Chondrocyte (in vitro differentiated cells): ENCODE data around the gene ASIC3. TPM values are rescaled to one million over a fixed set of nuclear protein-coding genes. Genes with fewer than 3 reads are reported as not detected.
"Not testable (repeated sequence)": the region's sequence is repeated elsewhere in the genome, so short reads cannot be mapped to it uniquely, and the experiment has no call there.

Experiments
- DNase-seq: peaks from one replicate; pipeline ENCODE4 v3.0.0; 2021; ENCODE audit warnings: mixed read lengths, low spot score
- H3K27ac Mint-ChIP-seq: one replicate; pipeline ENCODE4 v1.8.0; 2021; ENCODE audit warnings: mild to moderate bottlenecking, moderate library complexity, mixed read lengths; ENCODE audit not compliant: unreplicated experiment
- H3K27me3 Mint-ChIP-seq: 2 replicates; pipeline ENCODE4 v1.8.0; 2021; ENCODE audit warnings: low read depth, mixed read lengths
- H3K36me3 Mint-ChIP-seq: 2 replicates; pipeline ENCODE4 v1.8.0; 2021; ENCODE audit warnings: low read depth, mixed read lengths
- H3K4me1 Mint-ChIP-seq: 2 replicates; pipeline ENCODE4 v1.8.0; 2021; ENCODE audit warnings: low read depth, mild to moderate bottlenecking, mixed read lengths
- H3K4me3 Mint-ChIP-seq: one replicate; pipeline ENCODE4 v1.8.0; 2021; ENCODE audit warnings: mild to moderate bottlenecking, moderate library complexity, mixed read lengths; ENCODE audit not compliant: unreplicated experiment
- H3K9me3 Mint-ChIP-seq: 2 replicates; pipeline ENCODE4 v1.8.0; 2021; ENCODE audit warnings: low read depth, mixed read lengths
- total RNA-seq: library from RNA; stranded (reverse); gene quantifications from 3 replicates; pipeline ENCODE4 v1.2.1, GENCODE V29; 2021
- TF ChIP-seq, protein P1 (sequence below): fragments of 200-600 bp; sonication (generic); IDR thresholded peaks from 2 replicates; pipeline ENCODE4 v1.5.0; 2021; ENCODE audit warnings: antibody characterized with exemption, mild to moderate bottlenecking, moderate library complexity

Gene ASIC3
- total RNA-seq, 1 donor from 2014 or later = 2.4 TPM

DNA sequence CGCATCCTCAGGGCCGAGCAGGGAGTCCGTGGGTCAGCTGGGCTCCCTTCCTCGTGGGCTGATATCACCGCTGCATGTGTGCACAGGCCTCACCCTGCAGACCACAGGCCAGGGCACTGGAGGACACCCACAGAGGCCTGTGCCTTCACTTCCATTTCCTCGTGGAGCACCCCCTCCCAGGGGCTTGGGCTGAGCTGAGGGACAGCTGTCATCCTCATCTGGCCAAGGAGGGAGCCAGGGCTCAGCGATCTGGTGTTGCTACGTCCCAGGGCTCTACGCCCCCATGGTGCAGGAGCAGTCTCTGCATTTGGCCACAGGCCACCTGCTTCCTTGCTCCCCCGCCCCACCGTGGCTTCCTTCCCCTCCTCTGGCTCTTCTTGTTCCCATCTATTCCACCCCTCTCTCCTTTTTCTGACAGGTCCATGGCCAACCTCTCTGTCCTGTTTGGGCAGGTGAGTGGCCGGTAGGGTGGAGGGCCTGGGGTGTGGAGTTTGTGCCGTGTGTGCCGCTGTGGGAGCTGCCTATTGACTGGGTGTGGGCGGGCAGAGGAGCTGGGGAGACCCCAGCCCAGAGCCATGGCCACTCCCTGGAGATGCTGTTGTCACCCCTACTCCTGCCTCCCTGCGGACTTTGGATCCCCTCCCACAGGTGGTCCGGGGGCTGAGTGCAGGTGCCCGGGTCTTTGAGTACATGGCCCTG lies 8.3 kb upstream of the ASIC3 start:
- no peaks in the 10 kb centered on the region for H3K9me3 Mint-ChIP-seq
- H3K27ac Mint-ChIP-seq = peak overlapping the region; percentile 96
- no peak overlapping the region for H3K4me3 Mint-ChIP-seq

DNA sequence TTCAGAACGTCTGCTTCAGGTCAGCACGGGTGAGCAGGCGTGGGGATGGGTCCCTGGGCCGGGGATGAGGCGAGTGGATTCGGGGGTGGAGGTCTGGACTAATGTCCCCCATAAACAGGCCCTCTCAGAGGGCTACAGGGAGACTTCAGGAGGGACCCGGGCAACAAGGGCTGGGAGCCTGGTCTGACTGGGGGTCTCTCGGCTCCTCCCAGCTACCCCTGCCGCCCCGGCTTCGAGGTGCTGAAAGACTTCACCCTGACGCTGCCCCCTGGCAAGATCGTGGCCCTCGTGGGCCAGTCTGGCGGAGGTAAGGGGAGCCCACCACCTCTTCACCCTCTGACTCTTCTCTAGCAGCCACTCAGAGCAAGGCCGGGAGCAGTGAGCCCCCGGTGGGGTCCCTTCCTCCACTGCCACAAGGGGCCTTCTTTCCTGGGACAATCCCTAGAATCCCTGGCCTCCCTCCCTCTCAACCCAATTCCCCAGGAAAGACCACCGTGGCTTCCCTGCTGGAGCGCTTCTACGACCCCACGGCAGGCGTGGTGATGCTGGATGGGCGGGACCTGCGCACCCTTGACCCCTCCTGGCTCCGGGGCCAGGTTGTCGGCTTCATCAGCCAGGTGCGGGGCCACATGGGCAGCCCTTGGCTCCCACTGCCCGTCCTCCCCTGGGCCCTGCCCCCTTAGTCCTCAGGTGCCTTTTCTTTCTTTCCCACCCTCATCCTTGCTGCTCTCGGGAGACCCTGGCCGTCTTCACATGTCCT lies 7.5 kb upstream of the ASIC3 start:
- no peaks in the 10 kb centered on the region for H3K27me3 Mint-ChIP-seq
- TF ChIP-seq, protein P1, sequence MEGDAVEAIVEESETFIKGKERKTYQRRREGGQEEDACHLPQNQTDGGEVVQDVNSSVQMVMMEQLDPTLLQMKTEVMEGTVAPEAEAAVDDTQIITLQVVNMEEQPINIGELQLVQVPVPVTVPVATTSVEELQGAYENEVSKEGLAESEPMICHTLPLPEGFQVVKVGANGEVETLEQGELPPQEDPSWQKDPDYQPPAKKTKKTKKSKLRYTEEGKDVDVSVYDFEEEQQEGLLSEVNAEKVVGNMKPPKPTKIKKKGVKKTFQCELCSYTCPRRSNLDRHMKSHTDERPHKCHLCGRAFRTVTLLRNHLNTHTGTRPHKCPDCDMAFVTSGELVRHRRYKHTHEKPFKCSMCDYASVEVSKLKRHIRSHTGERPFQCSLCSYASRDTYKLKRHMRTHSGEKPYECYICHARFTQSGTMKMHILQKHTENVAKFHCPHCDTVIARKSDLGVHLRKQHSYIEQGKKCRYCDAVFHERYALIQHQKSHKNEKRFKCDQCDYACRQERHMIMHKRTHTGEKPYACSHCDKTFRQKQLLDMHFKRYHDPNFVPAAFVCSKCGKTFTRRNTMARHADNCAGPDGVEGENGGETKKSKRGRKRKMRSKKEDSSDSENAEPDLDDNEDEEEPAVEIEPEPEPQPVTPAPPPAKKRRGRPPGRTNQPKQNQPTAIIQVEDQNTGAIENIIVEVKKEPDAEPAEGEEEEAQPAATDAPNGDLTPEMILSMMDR = no peak
- no peak overlapping the region for H3K27ac Mint-ChIP-seq
- no peak overlapping the region for H3K4me3 Mint-ChIP-seq
- H3K4me1 Mint-ChIP-seq = peaks cover 32% of the 10 kb centered on the region
- H3K9me3 Mint-ChIP-seq = no peaks in the 10 kb centered on the region
- H3K36me3 Mint-ChIP-seq = no peaks in the 10 kb centered on the region
- no peak for DNase-seq

More for the DNA sequence above, 8.3 kb upstream of the ASIC3 start:
- no peak for DNase-seq
- peaks cover 27% of the 10 kb centered on the region for H3K4me1 Mint-ChIP-seq
- peaks cover 3% of the 10 kb centered on the region for H3K36me3 Mint-ChIP-seq
- TF ChIP-seq, protein P1 = no peak
- no peaks in the 10 kb centered on the region for H3K27me3 Mint-ChIP-seq

DNA sequence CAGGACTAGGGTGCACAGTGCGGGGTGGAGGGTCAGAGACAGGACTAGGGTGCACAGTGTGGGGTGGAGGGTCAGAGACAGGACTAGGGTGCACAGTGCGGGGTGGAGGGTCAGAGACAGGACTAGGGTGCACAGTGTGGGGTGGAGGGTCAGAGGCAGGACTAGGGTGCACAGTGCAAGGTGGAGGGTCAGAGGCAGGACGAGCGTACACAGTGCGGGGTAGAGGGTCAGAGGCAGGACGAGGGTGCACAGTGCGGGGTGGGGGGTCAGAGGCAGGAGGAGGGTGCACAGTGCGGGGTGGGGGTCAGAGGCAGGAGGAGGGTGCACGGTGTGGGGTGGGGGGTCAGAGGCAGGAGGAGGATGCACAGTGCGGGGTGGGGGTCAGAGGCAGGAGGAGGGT lies 4.9 kb upstream of the ASIC3 start:
- H3K4me1 Mint-ChIP-seq = peaks cover 44% of the 10 kb centered on the region
- H3K4me3 Mint-ChIP-seq, DNase-seq, H3K27ac Mint-ChIP-seq, H3K9me3 Mint-ChIP-seq, H3K27me3 Mint-ChIP-seq, H3K36me3 Mint-ChIP-seq: not testable (repeated sequence)

DNA sequence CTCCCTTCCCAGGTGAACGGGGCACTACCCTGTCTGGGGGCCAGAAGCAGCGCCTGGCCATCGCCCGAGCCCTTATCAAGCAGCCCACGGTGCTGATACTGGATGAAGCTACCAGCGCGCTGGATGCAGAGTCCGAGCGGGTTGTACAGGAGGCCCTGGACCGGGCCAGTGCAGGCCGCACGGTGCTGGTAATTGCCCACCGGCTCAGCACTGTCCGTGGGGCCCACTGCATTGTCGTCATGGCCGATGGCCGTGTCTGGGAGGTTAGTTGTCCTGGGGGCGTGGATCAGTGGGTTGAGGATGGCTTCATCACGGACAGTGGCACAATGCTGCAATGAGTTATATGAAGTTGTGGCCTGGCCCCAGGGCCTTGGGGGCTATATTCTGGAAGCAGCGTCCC lies 4.4 kb upstream of the ASIC3 start:
- H3K27ac Mint-ChIP-seq = no peak overlapping the region
- no peaks in the 10 kb centered on the region for H3K36me3 Mint-ChIP-seq
- no peak overlapping the region for H3K4me3 Mint-ChIP-seq
- peaks cover 39% of the 10 kb centered on the region for H3K4me1 Mint-ChIP-seq
- TF ChIP-seq, protein P1 = no peak
- H3K27me3 Mint-ChIP-seq = no peaks in the 10 kb centered on the region
- no peak for DNase-seq
- no peaks in the 10 kb centered on the region for H3K9me3 Mint-ChIP-seq

DNA sequence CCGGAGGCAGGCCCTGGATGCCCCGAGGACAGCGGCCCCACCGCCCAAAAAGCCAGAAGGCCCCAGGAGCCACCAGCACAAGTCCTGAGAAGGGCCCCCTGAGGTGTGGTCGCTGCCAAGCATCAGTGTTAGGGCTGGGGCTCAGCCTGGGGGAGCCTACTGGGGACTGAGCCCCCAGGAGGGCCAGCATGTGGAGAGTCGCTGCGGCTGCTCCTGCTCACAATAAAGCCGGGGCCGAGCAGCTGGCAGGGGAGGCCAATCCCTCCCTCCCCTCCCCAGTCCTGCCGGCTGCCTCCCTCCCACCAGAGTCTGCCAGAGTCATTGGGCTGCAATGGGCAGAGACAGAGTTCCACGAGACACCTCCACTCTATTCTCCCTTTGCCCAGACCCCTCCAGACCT lies 3.1 kb upstream of the ASIC3 start:
- H3K27me3 Mint-ChIP-seq = no peaks in the 10 kb centered on the region
- no peaks in the 10 kb centered on the region for H3K36me3 Mint-ChIP-seq
- H3K9me3 Mint-ChIP-seq = no peaks in the 10 kb centered on the region
- H3K4me1 Mint-ChIP-seq = peaks cover 26% of the 10 kb centered on the region
- H3K27ac Mint-ChIP-seq = no peak overlapping the region
- TF ChIP-seq, protein P1 = no peak
- DNase-seq = no peak
- H3K4me3 Mint-ChIP-seq = no peak overlapping the region
